GM21447 (cell line): ENCODE results near the gene ZNF496.
"Not testable (repeated sequence)": the region's sequence is repeated elsewhere in the genome, so short reads cannot be mapped to it uniquely, and the experiment has no call there.

Experiments used
- ATAC-seq: cut with Tn5 transposase; IDR thresholded peaks from one replicate; pipeline ENCODE4 v1.9.1; 2021; ENCODE audit not compliant: unreplicated experiment

Gene ZNF496

DNA sequence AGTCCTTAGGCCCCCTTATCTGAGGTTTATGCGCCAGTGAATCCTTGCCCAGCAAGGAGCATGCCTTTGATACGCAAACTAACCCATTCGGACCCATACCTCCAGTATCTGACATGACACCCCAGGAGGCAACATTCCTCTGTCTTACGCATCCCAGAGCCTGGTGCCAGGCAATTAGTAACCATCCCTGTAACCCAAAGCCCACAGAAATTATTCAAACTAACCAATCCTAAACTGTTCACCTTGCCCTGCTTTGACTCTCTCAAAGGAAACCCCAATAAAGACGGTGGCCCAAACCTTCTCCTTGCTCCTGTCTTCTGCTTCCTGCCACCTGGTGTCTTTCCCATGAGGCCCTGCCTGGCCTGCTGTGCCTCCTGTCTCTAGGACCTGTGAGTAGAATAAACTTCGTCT is 36.4 kb downstream of the ZNF496 start:
- no peak for ATAC-seq

GRCh38 chr1:247294282-247294681 is 37.4 kb downstream of the ZNF496 start:
- ATAC-seq: no peak

DNA sequence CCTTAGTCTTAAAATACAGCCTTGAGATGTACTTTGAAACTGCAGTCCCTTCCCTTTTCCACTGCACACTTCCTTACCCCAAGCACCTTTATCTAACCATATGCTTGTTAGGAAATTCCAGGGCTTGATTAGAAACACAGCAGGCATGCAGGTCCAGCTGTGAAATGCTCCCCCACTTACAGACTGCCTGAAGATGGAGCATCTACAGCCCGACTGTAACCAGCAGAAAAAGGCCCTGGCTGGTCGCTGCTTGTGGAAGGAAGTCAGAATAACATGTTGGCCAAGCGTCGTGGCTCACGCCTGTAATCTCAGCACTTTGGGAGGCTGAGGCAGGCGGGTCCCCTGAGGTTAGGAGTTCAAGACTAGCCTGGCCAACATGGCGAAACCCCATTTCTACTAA is 38.6 kb downstream of the ZNF496 start:
- ATAC-seq: no peak

- no peak for ATAC-seq
These were observed 39.7 kb downstream of the ZNF496 start for GRCh38 chr1:247291833-247292561.

GRCh38 chr1:247291161-247291560 is 40.5 kb downstream of the ZNF496 start:
- no peak for ATAC-seq

DNA sequence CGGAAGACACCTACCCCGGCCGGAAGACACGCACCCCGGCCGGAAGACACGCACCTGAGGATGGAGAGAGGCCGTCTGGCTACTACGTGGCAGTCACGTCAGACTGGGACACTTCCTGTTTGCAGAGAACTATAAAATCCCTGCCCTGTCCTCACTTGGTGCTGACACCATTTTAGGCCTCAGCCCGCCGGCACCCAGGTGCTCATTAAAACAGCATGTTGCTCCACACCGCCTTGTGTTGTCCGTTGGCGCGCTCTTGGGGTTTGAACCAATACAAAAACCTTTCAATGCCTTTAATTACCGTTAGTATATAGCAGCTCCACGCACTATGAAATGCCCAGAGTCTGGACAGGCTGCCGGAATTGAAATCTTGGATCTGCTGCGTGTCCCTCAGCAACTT is 41.1 kb downstream of the ZNF496 start:
- no peak for ATAC-seq

GRCh38 chr1:247289274-247289892 is 42.3 kb downstream of the ZNF496 start:
- ATAC-seq: not testable (repeated sequence)

DNA sequence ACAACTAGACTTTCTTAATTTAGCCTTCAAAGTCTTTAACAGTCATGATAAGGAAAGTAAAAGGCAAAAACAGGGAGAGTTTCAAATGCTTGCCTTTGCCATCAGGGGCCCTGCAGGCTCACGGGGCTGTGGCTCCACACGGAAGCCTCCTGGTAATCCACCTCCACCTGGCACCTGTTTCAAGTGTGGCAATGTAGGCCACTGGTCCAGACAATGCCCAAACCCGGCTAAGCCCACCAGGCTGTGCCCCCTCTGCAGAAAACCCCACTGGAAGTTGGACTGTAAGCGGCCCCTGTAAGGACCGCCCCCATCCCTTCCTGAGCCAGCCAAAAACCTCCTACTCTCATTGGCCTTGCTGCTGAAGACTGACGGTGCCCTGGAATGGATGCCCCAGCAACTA is 43.3 kb downstream of the ZNF496 start:
- no peak for ATAC-seq

DNA sequence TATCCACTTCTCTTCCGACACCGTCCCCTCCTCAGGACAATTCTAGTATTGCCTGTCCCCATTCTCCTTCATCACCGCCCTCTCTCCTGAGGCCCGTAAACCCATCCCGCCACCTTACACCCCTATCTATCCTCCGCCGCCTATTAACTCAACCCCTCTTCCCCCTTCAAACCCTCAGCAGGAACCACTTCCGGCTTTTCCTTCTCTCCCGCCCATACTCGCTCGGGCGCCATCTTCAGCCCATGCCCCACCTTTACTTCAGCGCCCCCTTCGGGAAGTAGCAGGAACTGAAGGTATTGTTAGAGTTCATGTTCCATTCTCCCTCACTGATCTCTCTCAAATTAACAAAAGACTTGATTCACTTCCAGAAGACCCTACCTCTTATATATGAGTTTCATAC is 44.2 kb downstream of the ZNF496 start:
- no peak for ATAC-seq

DNA sequence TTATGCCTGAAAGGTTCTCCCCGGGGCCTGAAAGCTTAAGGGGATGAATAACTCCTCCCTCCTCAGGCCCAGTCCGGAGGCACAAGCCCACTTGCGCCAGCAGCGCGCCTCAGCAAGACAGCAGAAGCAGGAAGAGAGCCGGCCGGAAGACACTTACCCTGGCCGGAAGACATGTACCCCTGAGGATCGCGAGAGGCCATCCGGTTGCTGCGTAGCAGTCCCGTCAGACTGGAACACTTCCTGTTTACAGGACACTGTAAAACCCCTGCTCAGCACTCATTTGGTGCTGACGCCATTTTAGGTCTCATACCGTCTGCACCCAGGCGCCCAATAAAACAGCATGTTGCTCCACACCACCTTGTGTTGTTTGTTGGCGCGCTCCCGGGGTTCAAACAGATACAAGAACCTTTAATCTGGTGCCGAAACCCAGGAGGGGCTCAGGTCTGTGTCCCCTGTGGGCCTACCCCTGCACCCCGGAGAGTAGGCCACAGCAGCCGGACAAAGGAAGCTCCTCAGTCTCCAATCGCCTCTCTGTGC is 45.5 kb downstream of the ZNF496 start:
- ATAC-seq: no peak

DNA sequence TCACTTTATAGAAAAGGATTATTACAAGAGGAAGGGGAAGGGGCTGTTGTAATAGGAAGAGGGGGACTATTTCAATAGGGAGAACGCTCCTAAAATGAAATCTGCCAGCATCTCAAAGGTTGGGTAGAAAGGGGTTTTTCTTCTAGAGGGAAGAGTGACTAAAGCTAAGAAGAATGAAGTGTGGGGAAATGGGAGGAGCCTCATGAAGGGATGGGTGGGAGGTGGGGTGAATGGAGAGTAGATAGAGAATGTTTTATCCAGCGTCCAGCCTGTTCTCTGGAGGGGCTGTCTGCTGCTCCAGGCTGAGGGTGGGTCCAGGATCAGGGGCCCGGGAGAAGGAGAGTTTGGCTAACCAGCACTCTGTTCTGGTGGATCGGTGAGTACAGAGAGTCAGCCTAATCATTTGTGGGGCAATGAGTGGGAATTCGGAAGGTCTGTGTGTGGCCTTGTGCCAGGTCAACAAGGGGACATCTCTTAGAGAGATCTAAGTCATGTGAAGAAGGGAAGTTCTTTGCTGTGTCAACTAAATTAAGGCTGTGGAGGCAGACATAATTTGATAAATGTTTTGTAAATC is 50.6 kb downstream of the ZNF496 start:
- ATAC-seq: no peak

GRCh38 chr1:247277191-247277590 is 54.5 kb downstream of the ZNF496 start:
- ATAC-seq: no peak

DNA sequence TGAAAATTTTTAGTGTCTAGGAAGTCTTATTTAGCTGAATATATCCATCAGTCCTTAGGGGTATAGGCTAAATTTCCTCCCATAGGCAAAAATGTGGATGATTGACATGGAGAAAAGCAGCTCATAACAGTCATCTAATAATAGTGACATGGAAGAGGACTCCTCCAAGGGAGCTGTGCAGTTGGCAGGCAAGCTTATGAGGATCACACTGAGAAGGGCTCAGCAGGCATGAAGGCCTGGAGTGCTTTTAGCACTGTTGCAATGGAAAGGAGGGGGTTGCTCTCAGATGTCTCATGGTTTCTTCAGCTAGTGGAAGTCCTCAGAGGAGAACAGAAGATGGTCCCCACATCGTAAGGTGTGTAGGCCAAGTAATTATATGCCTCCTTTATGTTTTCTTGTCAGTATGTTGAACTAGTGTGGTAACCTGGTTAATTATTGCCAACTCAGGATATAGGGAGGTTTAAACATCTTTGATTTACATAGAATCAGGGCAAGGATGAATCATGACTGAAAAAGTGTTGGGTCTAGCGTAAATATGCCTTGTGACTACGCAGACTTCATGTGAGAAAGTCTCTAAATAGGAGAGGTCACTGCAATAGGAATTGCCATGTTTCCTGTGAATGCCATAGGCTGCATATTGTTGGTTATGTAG is 56.9 kb downstream of the ZNF496 start:
- ATAC-seq: no peak

- ATAC-seq: no peak
These were observed 58.7 kb downstream of the ZNF496 start for GRCh38 chr1:247273013-247273412.

GRCh38 chr1:247270003-247270402 is 61.7 kb downstream of the ZNF496 start:
- no peak for ATAC-seq

- no peak for ATAC-seq
These were observed 62.5 kb downstream of the ZNF496 start for GRCh38 chr1:247269133-247269532.

- no peak for ATAC-seq
These were observed 63.1 kb downstream of the ZNF496 start for GRCh38 chr1:247268390-247269045.

- no peak for ATAC-seq
These were observed 65.6 kb downstream of the ZNF496 start for GRCh38 chr1:247266053-247266452.

DNA sequence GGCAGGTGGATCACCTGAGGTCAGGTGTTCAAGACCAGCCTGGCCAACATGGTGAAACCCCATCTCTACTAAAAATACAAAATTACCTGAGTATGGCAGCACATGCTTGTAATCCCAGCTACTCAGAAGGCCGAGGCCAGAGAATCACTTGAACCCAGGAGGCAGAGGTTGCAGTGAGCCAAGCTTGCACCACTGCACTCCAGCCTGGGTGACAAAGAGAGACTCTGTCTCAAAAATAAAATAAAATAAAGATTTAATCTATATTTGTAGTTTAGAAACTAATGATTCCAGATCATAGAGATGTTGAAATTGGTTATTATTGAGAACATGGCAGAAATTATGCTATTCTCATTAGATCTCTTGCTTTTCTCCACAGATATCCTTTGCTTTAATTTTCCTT is 75.9 kb downstream of the ZNF496 start, which contains the start of gene VN1R5:
VN1R5 (plus strand) TSS at position 301 of the 400 bp plus-strand sequence.
- ATAC-seq: not testable (repeated sequence)

- ATAC-seq: no peak
These were observed 84.1 kb downstream of the ZNF496 start for GRCh38 chr1:247247568-247247967.
